GM13977 (cell line): ENCODE results near the gene IQCK.

Source experiments
- DNase-seq: peaks from one replicate; pipeline ENCODE4 v3.0.0; 2012; ENCODE audit warnings: low spot score
- in situ Hi-C: fragments of 300-500 bp; cut with MboI; formaldehyde crosslinking; loops from one replicate; pipeline ENCODE4 v1.12.0; 2022; ENCODE audit warnings: low sequenced_read_pairs, low pct_unique_long_range_greater_than_20kb, mixed read lengths, inconsistent platforms; ENCODE audit not compliant: unreplicated experiment
- TF ChIP-seq, protein P1 (sequence below): IDR thresholded peaks from 2 replicates; pipeline ENCODE4 v1.5.1; 2012; ENCODE audit warnings: mild to moderate bottlenecking, control low read depth; ENCODE audit not compliant: insufficient read depth; ENCODE audit errors: extremely low read depth, missing control alignments

Gene IQCK

DNA sequence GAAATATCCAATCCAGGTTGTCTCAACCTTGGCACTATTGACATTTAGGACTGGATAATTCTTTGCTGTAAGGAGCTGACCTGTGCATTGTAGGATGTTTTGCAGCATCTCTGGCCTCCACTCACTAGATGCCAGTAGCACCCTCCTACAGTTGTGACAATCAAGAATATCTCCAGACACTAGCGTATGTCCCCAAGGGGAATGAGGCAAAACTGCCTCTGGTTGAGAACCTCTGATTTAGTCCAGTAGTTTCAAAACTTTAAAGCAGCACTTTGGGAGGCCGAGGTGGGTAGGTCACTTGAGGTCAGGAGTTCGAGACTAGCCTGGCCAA, 48.4 kb downstream of the IQCK start:
- in situ Hi-C loops: no loop called here
- TF ChIP-seq, protein P1, sequence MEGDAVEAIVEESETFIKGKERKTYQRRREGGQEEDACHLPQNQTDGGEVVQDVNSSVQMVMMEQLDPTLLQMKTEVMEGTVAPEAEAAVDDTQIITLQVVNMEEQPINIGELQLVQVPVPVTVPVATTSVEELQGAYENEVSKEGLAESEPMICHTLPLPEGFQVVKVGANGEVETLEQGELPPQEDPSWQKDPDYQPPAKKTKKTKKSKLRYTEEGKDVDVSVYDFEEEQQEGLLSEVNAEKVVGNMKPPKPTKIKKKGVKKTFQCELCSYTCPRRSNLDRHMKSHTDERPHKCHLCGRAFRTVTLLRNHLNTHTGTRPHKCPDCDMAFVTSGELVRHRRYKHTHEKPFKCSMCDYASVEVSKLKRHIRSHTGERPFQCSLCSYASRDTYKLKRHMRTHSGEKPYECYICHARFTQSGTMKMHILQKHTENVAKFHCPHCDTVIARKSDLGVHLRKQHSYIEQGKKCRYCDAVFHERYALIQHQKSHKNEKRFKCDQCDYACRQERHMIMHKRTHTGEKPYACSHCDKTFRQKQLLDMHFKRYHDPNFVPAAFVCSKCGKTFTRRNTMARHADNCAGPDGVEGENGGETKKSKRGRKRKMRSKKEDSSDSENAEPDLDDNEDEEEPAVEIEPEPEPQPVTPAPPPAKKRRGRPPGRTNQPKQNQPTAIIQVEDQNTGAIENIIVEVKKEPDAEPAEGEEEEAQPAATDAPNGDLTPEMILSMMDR: no peak
- no peak for DNase-seq

- TF ChIP-seq, protein P1: no peak
- DNase-seq: no peak
- in situ Hi-C loops: no loop called here
These were observed 48.9 kb downstream of the IQCK start for GRCh38 chr16:19766988-19767387.

GRCh38 chr16:19767497-19767896, 49.4 kb downstream of the IQCK start:
- DNase-seq: no peak
- TF ChIP-seq, protein P1: no peak
- in situ Hi-C loops: no loop called here

- in situ Hi-C loops: no loop called here
- TF ChIP-seq, protein P1: no peak
- DNase-seq: no peak
These were observed 51.2 kb downstream of the IQCK start for GRCh38 chr16:19769239-19769638.

DNA sequence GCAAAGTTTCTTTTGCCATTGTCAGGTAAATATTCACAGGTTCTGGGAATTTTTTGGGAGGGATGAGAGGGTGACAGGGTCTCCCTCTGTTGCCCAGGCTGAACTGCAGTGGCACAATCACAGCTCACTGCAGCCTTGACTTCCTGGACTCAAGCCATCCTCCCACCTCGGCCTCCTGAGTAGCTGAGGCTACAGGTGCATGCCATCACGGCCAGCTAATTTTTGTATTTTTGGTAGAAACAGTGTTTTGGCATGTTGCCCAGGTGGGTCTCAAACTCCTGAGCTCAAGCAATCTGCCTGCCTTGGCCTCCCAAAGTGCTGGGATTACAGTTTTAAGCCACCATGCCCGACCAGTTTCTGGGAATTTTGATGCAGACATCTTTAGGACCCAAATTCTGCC, 53.0 kb downstream of the IQCK start:
- TF ChIP-seq, protein P1: no peak
- in situ Hi-C loops: no loop called here
- no peak for DNase-seq

DNA sequence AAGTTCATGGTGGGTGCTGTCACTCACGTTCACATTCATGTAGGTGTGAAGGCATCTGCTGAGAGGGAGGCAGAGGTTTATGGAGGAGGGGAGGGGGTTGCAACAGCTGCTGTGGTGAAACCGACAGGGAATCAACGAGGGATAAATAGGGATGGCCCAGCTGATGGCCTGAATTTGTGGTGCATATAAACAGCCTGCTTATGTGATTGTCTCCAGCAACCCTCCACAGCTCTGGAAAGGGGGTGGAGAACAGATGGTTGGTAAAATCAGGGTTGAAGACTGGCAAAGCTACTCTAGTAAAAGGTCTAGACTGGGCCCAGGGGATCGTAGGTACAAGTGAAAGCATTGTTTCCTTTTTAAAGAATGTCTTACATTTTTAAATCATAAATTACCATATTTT, 53.7 kb downstream of the IQCK start:
- no peak for DNase-seq
- in situ Hi-C loops: no loop called here

DNA sequence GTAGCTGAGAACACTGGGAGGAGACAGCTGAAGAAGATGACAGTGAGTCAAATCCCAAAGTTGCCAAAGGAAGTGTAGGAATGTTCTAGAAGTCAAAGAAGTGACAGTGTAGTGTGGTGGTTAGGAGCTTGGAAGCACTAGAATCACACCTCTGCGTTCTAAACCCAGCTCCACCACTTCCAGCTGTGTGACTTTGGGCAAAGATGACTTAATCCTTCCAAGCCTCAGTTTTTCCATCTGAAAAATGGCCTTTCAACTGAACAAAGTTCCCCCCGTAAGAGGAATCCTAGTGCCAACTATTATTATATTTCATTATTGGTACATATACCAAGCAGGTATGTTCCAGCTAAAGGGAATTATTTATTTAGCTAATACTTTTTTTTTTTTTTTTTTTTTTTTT, 56.0 kb downstream of the IQCK start:
- in situ Hi-C loops: no loop called here
- no peak for DNase-seq
- TF ChIP-seq, protein P1: no peak

More for the DNA sequence above, 53.7 kb downstream of the IQCK start:
- TF ChIP-seq, protein P1: no peak
